ENCODE measurements around the gene TBX4.

GRCh38 chr17:61454381-61455323 is 2.4 kb downstream of the TBX4 start:
- TF ChIP-seq EZH2phosphoT487 (IDR thresholded peaks at IDR 0.05) (peak; percentile 98), EZH2 (IDR thresholded peaks at IDR 0.05) (peak; percentile 98), CTCF (IDR thresholded peaks at IDR 0.05) (no peak)
